Measurements from ENCODE around the gene TELO2.

TELO2 gene

DNA sequence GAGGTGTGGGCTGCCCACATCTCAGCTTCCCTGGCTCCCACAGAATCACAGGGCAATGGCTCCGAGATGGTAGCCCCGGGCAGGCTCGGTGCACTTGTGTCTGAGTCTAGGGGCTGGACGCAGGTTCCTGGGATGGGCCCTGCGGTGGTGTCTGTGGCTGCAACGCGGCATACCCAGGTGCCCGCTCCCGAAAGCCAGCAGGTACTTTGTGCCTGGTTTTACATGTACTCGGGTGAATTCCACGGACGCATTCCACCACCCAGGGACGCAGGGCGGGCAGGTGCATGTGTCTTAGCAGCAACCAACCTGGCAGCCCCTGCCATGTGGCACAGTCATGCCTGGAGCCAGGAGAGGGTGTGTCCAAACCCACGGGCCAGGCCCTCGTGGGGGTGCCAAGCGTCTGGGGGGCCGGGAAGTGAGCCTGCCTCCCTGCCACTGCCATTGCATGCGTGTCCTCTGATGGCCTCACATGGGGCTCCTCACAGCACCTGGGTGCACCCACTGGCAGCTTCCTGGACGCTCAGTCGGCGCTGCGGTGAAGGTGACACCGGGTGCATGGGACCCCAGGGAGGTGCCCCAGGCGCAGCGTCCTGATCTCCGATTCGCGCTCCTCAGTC, 35.9 kb downstream of the TELO2 start:
- H3K27ac ChIP-seq, result no peak overlapping the region
- TF ChIP-seq, protein P1, sequence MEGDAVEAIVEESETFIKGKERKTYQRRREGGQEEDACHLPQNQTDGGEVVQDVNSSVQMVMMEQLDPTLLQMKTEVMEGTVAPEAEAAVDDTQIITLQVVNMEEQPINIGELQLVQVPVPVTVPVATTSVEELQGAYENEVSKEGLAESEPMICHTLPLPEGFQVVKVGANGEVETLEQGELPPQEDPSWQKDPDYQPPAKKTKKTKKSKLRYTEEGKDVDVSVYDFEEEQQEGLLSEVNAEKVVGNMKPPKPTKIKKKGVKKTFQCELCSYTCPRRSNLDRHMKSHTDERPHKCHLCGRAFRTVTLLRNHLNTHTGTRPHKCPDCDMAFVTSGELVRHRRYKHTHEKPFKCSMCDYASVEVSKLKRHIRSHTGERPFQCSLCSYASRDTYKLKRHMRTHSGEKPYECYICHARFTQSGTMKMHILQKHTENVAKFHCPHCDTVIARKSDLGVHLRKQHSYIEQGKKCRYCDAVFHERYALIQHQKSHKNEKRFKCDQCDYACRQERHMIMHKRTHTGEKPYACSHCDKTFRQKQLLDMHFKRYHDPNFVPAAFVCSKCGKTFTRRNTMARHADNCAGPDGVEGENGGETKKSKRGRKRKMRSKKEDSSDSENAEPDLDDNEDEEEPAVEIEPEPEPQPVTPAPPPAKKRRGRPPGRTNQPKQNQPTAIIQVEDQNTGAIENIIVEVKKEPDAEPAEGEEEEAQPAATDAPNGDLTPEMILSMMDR (conservative IDR thresholded peaks at IDR 0.05), result no peak

DNA sequence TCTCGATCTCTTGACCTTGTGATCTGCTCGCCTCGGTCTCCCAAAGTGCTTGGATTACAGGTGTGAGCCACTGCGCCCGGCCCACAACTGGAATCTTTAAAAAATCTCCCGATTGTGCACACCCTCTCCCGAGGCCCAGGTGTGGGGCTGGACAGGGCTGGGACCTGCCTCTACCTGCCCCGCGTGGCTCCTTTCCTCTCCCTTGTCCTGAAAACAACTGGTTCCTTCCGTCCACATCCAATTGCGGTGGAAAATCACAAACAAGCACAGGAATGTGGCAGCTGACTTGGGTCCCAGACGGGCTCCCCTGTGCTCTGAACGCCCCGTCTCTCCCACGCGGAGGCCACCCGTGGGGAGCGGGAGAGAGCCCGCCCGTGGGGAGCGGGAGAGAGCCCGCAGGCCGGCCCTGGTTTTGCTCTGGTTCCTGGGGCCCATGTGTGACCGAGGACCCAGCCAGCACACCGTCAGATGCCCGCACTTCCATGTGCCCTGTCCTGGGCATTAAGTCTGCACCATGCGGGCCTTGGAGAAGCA, 37.3 kb downstream of the TELO2 start:
- TF ChIP-seq, protein P1 (conservative IDR thresholded peaks at IDR 0.05), result no peak
- no peak overlapping the region for H3K27ac ChIP-seq

DNA sequence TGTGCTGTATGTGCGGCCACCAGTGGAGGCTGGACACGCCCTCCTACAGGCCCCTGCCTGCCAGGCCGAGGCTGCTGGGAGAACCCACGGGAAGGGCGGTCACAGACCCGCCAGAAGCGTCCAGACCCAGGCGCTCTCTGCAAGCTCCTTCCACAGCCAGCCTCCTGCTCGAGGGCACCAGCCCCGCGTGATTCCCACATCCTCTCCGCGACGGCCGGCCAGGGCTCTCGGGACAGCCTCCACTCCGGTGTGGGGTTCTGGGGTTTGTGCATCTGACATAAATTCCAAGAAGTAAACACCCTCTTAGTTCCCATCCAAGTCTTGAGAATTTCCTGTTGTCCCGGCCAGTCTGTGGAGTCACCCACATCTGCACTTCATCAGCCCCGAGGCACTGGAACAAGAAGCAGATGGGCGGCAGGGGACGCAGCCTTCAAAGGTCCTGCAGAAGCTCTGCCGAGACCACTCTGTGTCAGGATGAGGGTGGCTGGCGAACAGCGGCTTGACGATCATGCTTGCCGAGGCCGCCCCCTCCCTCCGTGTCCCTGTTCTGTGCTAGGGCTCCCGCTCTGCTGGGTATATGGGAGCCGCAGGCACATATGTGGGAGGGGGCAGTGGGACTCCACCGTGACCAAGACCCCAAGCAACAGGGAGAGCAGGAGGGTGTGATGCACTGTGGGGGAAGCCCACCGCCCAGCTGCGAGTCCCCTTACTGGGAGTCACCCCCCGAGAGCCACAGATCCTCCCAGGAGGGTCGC, 37.9 kb downstream of the TELO2 start:
- H3K27ac ChIP-seq, result no peak overlapping the region
- TF ChIP-seq, protein P1 (conservative IDR thresholded peaks at IDR 0.05), result no peak

DNA sequence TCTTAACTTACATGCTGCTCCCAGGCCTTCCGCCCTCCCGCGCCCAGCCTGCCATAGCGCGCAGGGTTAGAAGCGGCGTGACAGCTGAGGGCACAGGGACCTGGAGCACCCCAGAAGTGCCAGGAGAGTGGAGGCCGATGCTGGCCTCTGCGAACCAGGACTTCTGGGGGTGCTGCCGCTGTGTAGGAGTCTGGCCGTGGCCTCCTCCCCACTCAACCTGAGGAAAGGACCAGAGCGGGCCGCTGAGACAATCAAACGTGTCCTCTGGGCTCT, 38.4 kb downstream of the TELO2 start:
- TF ChIP-seq, protein P1 (conservative IDR thresholded peaks at IDR 0.05), result no peak
- peak overlapping the region; percentile 59 for H3K27ac ChIP-seq

DNA sequence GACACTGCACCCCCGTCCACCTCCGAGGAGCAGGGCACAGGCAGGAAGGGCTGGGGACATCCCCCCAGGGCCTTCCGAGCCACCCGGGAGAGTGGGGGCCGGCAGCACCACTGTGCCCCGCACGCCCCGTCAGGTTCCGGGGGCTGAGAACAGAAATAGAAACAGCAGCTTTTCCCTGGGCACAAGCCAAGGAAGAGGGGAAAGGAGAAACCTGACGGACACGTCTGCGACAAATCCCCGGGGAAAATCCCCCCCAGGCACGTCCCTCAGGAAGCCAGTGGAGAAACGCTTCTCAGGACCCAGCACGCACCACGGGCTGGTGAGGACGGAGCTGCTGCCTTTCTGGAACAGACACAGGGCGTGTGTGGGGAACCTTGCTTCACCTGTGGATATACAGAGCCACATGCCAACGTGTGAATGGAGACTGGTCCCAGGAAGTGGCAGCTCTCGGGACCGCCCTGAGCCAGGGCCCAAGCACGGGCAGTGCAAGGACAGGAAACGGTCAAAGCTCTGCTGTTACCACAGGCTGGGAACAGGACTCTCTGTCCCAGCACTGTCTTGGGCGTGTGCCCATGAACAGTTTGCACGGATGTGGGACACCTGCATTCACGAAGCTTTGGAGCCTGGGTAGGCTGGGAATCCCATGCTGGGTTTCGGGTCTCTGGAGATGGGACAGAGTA, 39.1 kb downstream of the TELO2 start:
- TF ChIP-seq, protein P1 (conservative IDR thresholded peaks at IDR 0.05), result no peak
- H3K27ac ChIP-seq, result peak overlapping the region; percentile 59

DNA sequence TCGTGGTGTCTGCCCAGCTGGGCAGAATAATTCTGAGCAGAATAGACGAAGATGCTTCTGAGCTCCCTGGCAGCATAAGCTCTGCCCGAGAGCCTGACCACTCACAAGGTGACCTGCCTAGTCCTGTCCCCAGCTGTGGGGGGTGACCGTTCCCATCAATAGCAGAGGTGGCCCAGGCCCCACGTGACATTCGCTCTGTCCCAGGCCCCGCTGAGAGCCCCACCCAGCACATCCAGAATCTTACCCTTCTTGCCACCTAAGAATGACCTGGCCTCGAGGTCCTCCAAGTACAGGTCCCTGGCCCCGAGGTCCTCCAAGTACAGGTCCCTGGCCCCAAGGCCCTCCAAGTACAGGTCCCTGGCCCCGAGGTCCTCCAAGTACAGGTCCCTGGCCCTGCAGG, 39.6 kb downstream of the TELO2 start:
- TF ChIP-seq, protein P1 (conservative IDR thresholded peaks at IDR 0.05), result no peak
- H3K27ac ChIP-seq, result peak overlapping the region; percentile 59

DNA sequence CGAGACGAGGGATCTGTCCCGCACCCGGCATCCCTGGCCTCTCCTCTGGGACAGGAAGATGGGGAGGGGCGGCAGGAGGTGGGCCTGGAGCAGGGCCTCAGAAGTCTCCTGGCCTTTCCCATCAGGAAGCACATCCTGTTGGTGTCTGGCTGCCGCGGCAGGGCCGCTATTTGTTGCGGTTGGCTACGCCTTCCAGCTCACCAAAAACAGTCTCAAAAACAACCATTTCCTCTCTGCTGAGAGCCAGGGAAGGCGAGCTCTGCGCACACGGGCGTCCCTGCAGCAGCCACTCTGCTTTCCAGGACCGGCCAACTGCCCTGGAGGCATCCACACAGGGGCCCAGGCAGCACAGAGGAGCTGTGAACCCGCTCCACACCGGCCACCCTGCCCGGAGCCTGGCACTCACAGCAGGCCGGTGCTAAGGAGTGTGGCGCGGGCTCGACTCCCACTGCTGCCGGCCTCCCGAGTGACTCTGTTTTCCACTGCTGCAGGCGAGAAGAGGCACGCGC, 40.3 kb downstream of the TELO2 start, which contains the start of gene TMEM204:
TSS of gene TMEM204 (plus strand) at position 224 of the 509 bp plus-strand sequence. CDS start 610 bp downstream, outside the sequence.
- TF ChIP-seq, protein P1 (conservative IDR thresholded peaks at IDR 0.05), result no peak
- H3K27ac ChIP-seq, result peak within 1 kb of the TSS; percentile 59
